IMR-90 (cell line): Measurements from ENCODE around the gene TLK2.

Experiments
- CTCF ChIP-seq: conservative IDR thresholded peaks from 2 replicates; pipeline ENCODE4 v1.5.1; 2012; ENCODE audit warnings: mild to moderate bottlenecking, low read depth, low read length, improper control_type of control experiment
- ELK1 ChIP-seq: fragments of 150-350 bp; IDR thresholded peaks from 2 replicates; pipeline ENCODE4 v1.6.1; 2016; ENCODE audit warnings: low read depth, mild to moderate bottlenecking, low read length, moderate library complexity, borderline replicate concordance
- FOS ChIP-seq: fragments of 150-350 bp; IDR thresholded peaks from 2 replicates; pipeline ENCODE4 v1.6.1; 2016; ENCODE audit warnings: low read depth, low read length
- MAFK ChIP-seq: IDR thresholded peaks from 2 replicates; pipeline ENCODE4 v1.6.1; 2012; ENCODE audit warnings: low read depth, low read length, improper control_type of control experiment
- MAZ ChIP-seq: IDR thresholded peaks from 2 replicates; pipeline ENCODE4 v1.6.1; 2012; ENCODE audit warnings: low read depth, mild to moderate bottlenecking, low read length, improper control_type of control experiment, moderate library complexity, borderline replicate concordance
- POLR2A ChIP-seq: IDR thresholded peaks from 2 replicates; pipeline ENCODE4 v1.6.1; 2012; ENCODE audit warnings: mild to moderate bottlenecking, low read depth, low read length
- RAD21 ChIP-seq: IDR thresholded peaks from 2 replicates; pipeline ENCODE4 v1.6.1; 2012; ENCODE audit warnings: low read length, improper control_type of control experiment
- RFX5 ChIP-seq: IDR thresholded peaks from 2 replicates; pipeline ENCODE4 v1.8.0; 2012; ENCODE audit warnings: low read depth, mild to moderate bottlenecking, low read length, moderate library complexity

GRCh38 chr17:62656446-62656845 is 177.8 kb downstream of the TLK2 start:
- TF ChIP-seq CTCF (no peak), MAFK (no peak), MAZ (no peak), POLR2A (no peak), FOS (no peak), ELK1 (no peak), RFX5 (no peak), RAD21 (no peak)
